GM23248 (cell line): ENCODE results near the gene CACNB2. TPM values are rescaled to one million over a fixed set of nuclear protein-coding genes. Genes with fewer than 3 reads are reported as not detected.

Source experiments
- DNase-seq: peaks from one replicate; pipeline ENCODE4 v3.0.0-alpha.2; 2015
- H2AFZ ChIP-seq: fragments of 200-600 bp; sonication (generic); 2 replicates; pipeline ENCODE4 v1.6.1; 2016; ENCODE audit warnings: antibody characterized with exemption
- H3F3A ChIP-seq: fragments of 200-600 bp; sonication (generic); 2 replicates; pipeline ENCODE4 v1.6.1; 2016; ENCODE audit warnings: mild to moderate bottlenecking, antibody characterized with exemption, mixed run types; ENCODE audit not compliant: insufficient read depth
- H3K27ac ChIP-seq: fragments of 200-600 bp; sonication (generic); 2 replicates; pipeline ENCODE4 v1.5.1; 2016; ENCODE audit warnings: mild to moderate bottlenecking
- H3K27me3 ChIP-seq: fragments of 200-600 bp; sonication (generic); replicated peaks from 2 replicates; pipeline ENCODE4 v1.6.1; 2016; ENCODE audit warnings: mild to moderate bottlenecking; ENCODE audit not compliant: insufficient read depth
- H3K36me3 ChIP-seq: fragments of 200-600 bp; sonication (generic); 2 replicates; pipeline ENCODE4 v1.6.1; 2016; ENCODE audit warnings: low read depth, mild to moderate bottlenecking
- H3K4me1 ChIP-seq: fragments of 200-600 bp; sonication (generic); 2 replicates; pipeline ENCODE4 v1.6.1; 2016; ENCODE audit warnings: mild to moderate bottlenecking; ENCODE audit not compliant: insufficient read depth
- H3K4me2 ChIP-seq: fragments of 200-600 bp; sonication (generic); one replicate; pipeline ENCODE4 v1.6.1; 2016; ENCODE audit warnings: mild to moderate bottlenecking; ENCODE audit not compliant: unreplicated experiment
- H3K4me3 ChIP-seq: fragments of 200-600 bp; sonication (generic); 2 replicates; pipeline ENCODE4 v1.5.1; 2016; ENCODE audit warnings: mild to moderate bottlenecking
- H3K79me2 ChIP-seq: fragments of 200-600 bp; sonication (generic); 2 replicates; pipeline ENCODE4 v1.6.1; 2016; ENCODE audit warnings: mild to moderate bottlenecking; ENCODE audit not compliant: insufficient read depth
- H3K9ac ChIP-seq: fragments of 200-600 bp; sonication (generic); 2 replicates; pipeline ENCODE4 v1.6.1; 2016; ENCODE audit warnings: mild to moderate bottlenecking
- H3K9me2 ChIP-seq: fragments of 200-600 bp; sonication (generic); 2 replicates; pipeline ENCODE4 v1.6.1; 2016; ENCODE audit warnings: mixed run types, mild to moderate bottlenecking, moderate library complexity; ENCODE audit not compliant: insufficient read depth
- H3K9me3 ChIP-seq: fragments of 200-600 bp; sonication (generic); one replicate; pipeline ENCODE4 v1.6.1; 2017; ENCODE audit warnings: low read depth
- H4K20me1 ChIP-seq: fragments of 200-600 bp; sonication (generic); 2 replicates; pipeline ENCODE4 v1.6.0; 2016; ENCODE audit not compliant: insufficient read depth
- EZH2 ChIP-seq: fragments of 200-600 bp; sonication (generic); IDR thresholded peaks from 2 replicates; pipeline ENCODE4 v1.6.1; 2018; ENCODE audit warnings: antibody characterized with exemption, mild to moderate bottlenecking; ENCODE audit not compliant: insufficient read depth, poor library complexity, severe bottlenecking
- EZH2phosphoT487 ChIP-seq: fragments of 200-600 bp; sonication (generic); IDR thresholded peaks from 2 replicates; pipeline ENCODE4 v1.6.1; 2018; ENCODE audit warnings: antibody characterized with exemption, moderate library complexity, mild to moderate bottlenecking, low read depth; ENCODE audit not compliant: insufficient read depth
- WGBS, 2 experiments: methylation state at CpG; one replicate each; pipeline ENCODE4 v1.1.6; 2015 to 2017; ENCODE audit warnings: low lambda C conversion rate in 2 of 2, low coverage in 1 of 2; ENCODE audit errors: missing lambda C conversion rate in 2 of 2; 5-methylcytosine and 5-hydroxymethylcytosine counted together
- in situ Hi-C: fragments of 300-500 bp; cut with MboI; formaldehyde crosslinking; loops from 2 replicates; pipeline ENCODE4 v1.15.0; 2020
- polyA plus RNA-seq: library from polyadenylated mRNA; unstranded; fragments of >200 nt; fragmentation: Nextera tagmentation; extraction: Ambion mirVana; gene quantifications from 2 replicates; pipeline ENCODE4 v1.2.1, GENCODE V29; 2016
- total RNA-seq: library from RNA; depleted of rRNA; stranded (reverse); fragments of >200 nt; shearing (Covaris generic); gene quantifications from 2 replicates; pipeline ENCODE4 v1.2.3, GENCODE V29; 2014

CACNB2 gene
- total and polyA plus RNA-seq, 2 experiments from 2014 or later = 0.31 to 0.32 TPM

- H3K36me3 ChIP-seq = peaks cover 5% of the 10 kb centered on the region; the same call in 1 of the 2 replicates
- H3K9me2 ChIP-seq = peaks cover 29% of the 10 kb centered on the region; the same call in 1 of the 2 replicates
- no peaks in the 10 kb centered on the region for H3K9me3 ChIP-seq
- H3K9ac ChIP-seq = no peak overlapping the region
- H3K4me2 ChIP-seq = no peak overlapping the region
- no peak overlapping the region for H2AFZ ChIP-seq
- no peaks in the 10 kb centered on the region for H4K20me1 ChIP-seq
- in situ Hi-C loops = no loop called here
- no peak for DNase-seq
- H3K4me1 ChIP-seq = no peaks in the 10 kb centered on the region
- TF ChIP-seq EZH2 (no peak), EZH2phosphoT487 (no peak)
- WGBS, 2 experiments = 36 to 40% methylated on average over 2 of the region's 2 CpGs
- no peak overlapping the region for H3K27ac ChIP-seq
- H3K79me2 ChIP-seq = no peaks in the 10 kb centered on the region
- H3K4me3 ChIP-seq = no peak overlapping the region
- no peaks in the 10 kb centered on the region for H3F3A ChIP-seq
- H3K27me3 ChIP-seq = no peaks in the 10 kb centered on the region
Observed at GRCh38 chr10:18551473-18551872, 411.2 kb downstream of the CACNB2 start.

GRCh38 chr10:18554479-18554878, 414.3 kb downstream of the CACNB2 start:
- in situ Hi-C loops = no loop called here
- H3K9ac ChIP-seq = no peak overlapping the region
- no peaks in the 10 kb centered on the region for H3F3A ChIP-seq
- H3K27me3 ChIP-seq = no peaks in the 10 kb centered on the region
- peaks cover 5% of the 10 kb centered on the region; the same call in 1 of the 2 replicates for H3K36me3 ChIP-seq
- no peaks in the 10 kb centered on the region for H4K20me1 ChIP-seq
- no peaks in the 10 kb centered on the region for H3K79me2 ChIP-seq
- H3K4me3 ChIP-seq = no peak overlapping the region
- H3K27ac ChIP-seq = no peak overlapping the region
- no peak overlapping the region for H2AFZ ChIP-seq
- H3K9me3 ChIP-seq = no peaks in the 10 kb centered on the region
- peaks cover 37% of the 10 kb centered on the region; the same call in 1 of the 2 replicates for H3K9me2 ChIP-seq
- WGBS, 2 experiments = 95 to 96% methylated on average over 3 of the region's 3 CpGs
- no peaks in the 10 kb centered on the region for H3K4me1 ChIP-seq
- TF ChIP-seq EZH2phosphoT487 (no peak), EZH2 (no peak)
- H3K4me2 ChIP-seq = no peak overlapping the region
- no peak for DNase-seq

- Histone ChIP-seq H3K9me2 (peaks cover 37% of the 10 kb centered on the region; the same call in 1 of the 2 replicates), H3K27ac (no peak overlapping the region), H3K4me1 (no peaks in the 10 kb centered on the region), H2AFZ (no peak overlapping the region), H3K36me3 (peaks cover 5% of the 10 kb centered on the region; the same call in 1 of the 2 replicates), H3K27me3 (no peaks in the 10 kb centered on the region), H3F3A (no peaks in the 10 kb centered on the region; the same call in 1 of the 2 replicates), H3K79me2 (no peaks in the 10 kb centered on the region), H3K9ac (no peak overlapping the region), H3K9me3 (no peaks in the 10 kb centered on the region), H3K4me3 (no peak overlapping the region), H4K20me1 (no peaks in the 10 kb centered on the region), H3K4me2 (no peak overlapping the region)
- 97% methylated on average over 3 of the region's 3 CpGs for WGBS, 2 experiments
- in situ Hi-C loops = no loop called here
- no peak for TF ChIP-seq EZH2phosphoT487
- DNase-seq = no peak
Observed at GRCh38 chr10:18556522-18557147, 416.4 kb downstream of the CACNB2 start.

- Histone ChIP-seq H2AFZ (no peak overlapping the region), H3K4me1 (no peaks in the 10 kb centered on the region), H3K9ac (no peak overlapping the region), H3K79me2 (no peaks in the 10 kb centered on the region), H3K4me3 (no peak overlapping the region), H3F3A (no peaks in the 10 kb centered on the region; the same call in 1 of the 2 replicates), H3K27ac (no peak overlapping the region), H3K27me3 (no peaks in the 10 kb centered on the region), H3K36me3 (peaks cover 5% of the 10 kb centered on the region; the same call in 1 of the 2 replicates), H4K20me1 (no peaks in the 10 kb centered on the region), H3K9me3 (no peaks in the 10 kb centered on the region), H3K4me2 (no peak overlapping the region), H3K9me2 (peaks cover 33% of the 10 kb centered on the region; the same call in 1 of the 2 replicates)
- TF ChIP-seq EZH2phosphoT487 (no peak), EZH2 (no peak)
- no peak for DNase-seq
- 95 to 100% methylated on average over 1 of the region's 1 CpG for WGBS, 2 experiments
- in situ Hi-C loops = no loop called here
Observed at GRCh38 chr10:18557960-18558359, 417.7 kb downstream of the CACNB2 start.
